K562 (cell line): ENCODE data around the gene ZSWIM2. TPM values are rescaled to one million over a fixed set of nuclear protein-coding genes. Genes with fewer than 3 reads are reported as not detected.

Source experiments
- ATAC-seq: fragments of 200-7000 bp; cut with Tn5 transposase; 3 replicates; pipeline ENCODE4 v1.9.1; 2020; ENCODE audit warnings: moderate library complexity
- BruUV-seq: library from RNA; stranded (reverse); fragments of 400-500 nt; replicated peaks from 2 replicates; lab custom pipeline; 2021; lab: Mats Ljungman, UMichigan
- CTCF ChIA-PET: fragments of 300-600 bp; formaldehyde crosslinking; extraction: SDS; loops from one replicate; lab custom pipeline; 2021; ENCODE audit warnings: low intra/inter-chr PET ratio; lab: Yijun Ruan, JAX
- POLR2A ChIA-PET: fragments of 300-600, 350-650 bp; sonication (Branson Sonifier 250); formaldehyde crosslinking; extraction: SDS; loops from one replicate; lab custom pipeline; 2021; ENCODE audit warnings: antibody characterized with exemption, inconsistent platforms; lab: Yijun Ruan, JAX
- DNase-seq, 4 experiments: peaks; one replicate each; pipeline versions ENCODE4 v3.0.0 to v3.0.0-alpha.2; 2011 to 2018; ENCODE audit warnings: low spot score in 3 of 4, mixed read lengths in 3 of 4; ENCODE audit errors: extremely low read depth in 1 of 4
- FAIRE-seq: peaks from 2 replicates; lab custom pipeline; 2011; peaks lifted over from hg19 to GRCh38; lab: Jason Lieb, UNC
- H2AFZ ChIP-seq: 2 replicates; pipeline ENCODE4 v1.6.0; 2011; ENCODE audit warnings: low read depth, low read length, control low read depth, inconsistent platforms
- H3K27ac ChIP-seq: fragments of 200-600 bp; 3 replicates; pipeline ENCODE4 v1.8.0; 2011; ENCODE audit warnings: low read depth, mild to moderate bottlenecking, control low read depth, inconsistent platforms, low read length, moderate library complexity, mixed read lengths; ENCODE audit errors: extremely low read depth
- H3K27me3 ChIP-seq, 2 experiments: fragments of 300-600 bp in 1 of 2; 2 replicates in 1 of 2; 3 replicates in 1 of 2; pipeline versions ENCODE4 v1.6.0 to v1.8.0; 2011; ENCODE audit warnings: inconsistent platforms in 2 of 2, low read length in 2 of 2, mild to moderate bottlenecking in 1 of 2, mixed read lengths in 1 of 2, moderate library complexity in 1 of 2; ENCODE audit not compliant: control insufficient read depth in 2 of 2, insufficient read depth in 2 of 2
- H3K36me3 ChIP-seq: fragments of 300-600 bp; 3 replicates; pipeline ENCODE4 v1.8.0; 2011; ENCODE audit warnings: mild to moderate bottlenecking, low read length, inconsistent platforms; ENCODE audit not compliant: control insufficient read depth, insufficient read depth
- H3K4me1 ChIP-seq, 2 experiments: fragments of 200-600 bp in 1 of 2; replicated peaks in 1 of 2; 2 replicates in 1 of 2; 3 replicates in 1 of 2; pipeline versions ENCODE4 v1.5.1 to v1.8.0; 2011; ENCODE audit warnings: inconsistent platforms in 2 of 2, low read length in 2 of 2, mild to moderate bottlenecking in 1 of 2, mixed read lengths in 1 of 2, moderate library complexity in 1 of 2; ENCODE audit not compliant: control insufficient read depth in 2 of 2, insufficient read depth in 2 of 2
- H3K4me2 ChIP-seq: 2 replicates; pipeline ENCODE4 v1.6.1; 2011; ENCODE audit warnings: low read length, control low read depth, inconsistent platforms, mixed read lengths; ENCODE audit not compliant: insufficient read depth
- H3K4me3 ChIP-seq: fragments of 200-600 bp; sonication (generic), shearing (Covaris generic); 2 replicates; pipeline ENCODE4 v1.5.1; 2016; ENCODE audit warnings: control low read depth, inconsistent platforms
- H3K79me2 ChIP-seq: fragments of 200-600 bp; 3 replicates; pipeline ENCODE4 v1.8.0; 2011; ENCODE audit warnings: low read length, inconsistent platforms; ENCODE audit not compliant: control insufficient read depth, insufficient read depth
- H3K9ac ChIP-seq, 2 experiments: 2 replicates each; pipeline versions ENCODE4 v1.6.0 to v1.6.1; 2011; ENCODE audit warnings: low read depth in 2 of 2, low read length in 2 of 2, control low read depth in 1 of 2, inconsistent platforms in 1 of 2, mild to moderate bottlenecking in 1 of 2, mixed read lengths in 1 of 2; ENCODE audit not compliant: insufficient read depth in 1 of 2
- H3K9me1 ChIP-seq: one replicate; pipeline ENCODE4 v1.6.0; 2011; ENCODE audit warnings: inconsistent platforms, mild to moderate bottlenecking, low read length, moderate library complexity; ENCODE audit not compliant: control insufficient read depth, insufficient read depth
- H3K9me3 ChIP-seq: replicated peaks from 2 replicates; pipeline ENCODE4 v1.5.1; 2011; ENCODE audit warnings: low read depth, low read length, inconsistent platforms; ENCODE audit not compliant: control insufficient read depth, insufficient read depth
- H4K20me1 ChIP-seq: replicated peaks from 2 replicates; pipeline ENCODE4 v1.6.1; 2011; ENCODE audit warnings: low read length, inconsistent platforms, mixed read lengths; ENCODE audit not compliant: control insufficient read depth, insufficient read depth
- ATF3 ChIP-seq, 2 experiments: fragments of 450-650 bp in 1 of 2; sonication (generic) in 1 of 2; formaldehyde crosslinking in 1 of 2; IDR thresholded peaks in 1 of 2; conservative IDR thresholded peaks in 1 of 2; 2 replicates each; pipeline versions ENCODE4 v1.6.1 to v1.8.1; 2016 to 2023; ENCODE audit warnings: mild to moderate bottlenecking in 2 of 2, moderate library complexity in 2 of 2, inconsistent platforms in 1 of 2, missing genetic modification reagents in 1 of 2
- BDP1 ChIP-seq: IDR thresholded peaks from 3 replicates; pipeline ENCODE4 v1.6.1; 2011; ENCODE audit not compliant: insufficient read length, insufficient read depth
- HES1 ChIP-seq: fragments of 450-650 bp; IDR thresholded peaks from 2 replicates; pipeline ENCODE4 v1.6.1; 2016; ENCODE audit warnings: low read depth, mild to moderate bottlenecking, moderate library complexity
- MECOM ChIP-seq: fragments of 250-450 bp; sonication (Bioruptor Pico); IDR thresholded peaks from 2 replicates; pipeline ENCODE4 v1.8.0; 2022; ENCODE audit warnings: inconsistent platforms
- NFYB ChIP-seq: IDR thresholded peaks from 2 replicates; pipeline ENCODE4 v1.6.1; 2011; ENCODE audit warnings: mild to moderate bottlenecking, moderate library complexity; ENCODE audit not compliant: insufficient read length; ENCODE audit errors: extremely low read depth
- ZBTB26 ChIP-seq: fragments of 450-650 bp; formaldehyde crosslinking; IDR thresholded peaks from 2 replicates; pipeline ENCODE4 v1.4.0; 2022; ENCODE audit warnings: missing genetic modification characterization
- ZNF318 ChIP-seq, 2 experiments: fragments of 450-650 bp; IDR thresholded peaks; 2 replicates each; pipeline ENCODE4 v1.6.1; 2016; ENCODE audit warnings: mild to moderate bottlenecking in 2 of 2, borderline replicate concordance in 1 of 2, low read depth in 1 of 2, moderate library complexity in 1 of 2
- ZNF507 ChIP-seq: conservative IDR thresholded peaks from 2 replicates; pipeline ENCODE4 v1.6.1; 2017; ENCODE audit warnings: missing genetic modification characterization, missing compliant biosample characterization
- WGBS: fragments of 100-300 bp; shearing (Covaris generic); methylation state at CpG from one replicate; pipeline ENCODE4 v1.1.6; 2016; ENCODE audit warnings: low coverage, mixed read lengths; ENCODE audit not compliant: insufficient coverage; ENCODE audit errors: missing lambda C conversion rate; 5-methylcytosine and 5-hydroxymethylcytosine counted together
- in situ Hi-C: fragments of 300-500 bp; cut with MboI; formaldehyde crosslinking; loops from 4 replicates; pipeline ENCODE4 v1.15.0; 2018; ENCODE audit warnings: inconsistent platforms, mixed read lengths
- intact Hi-C: fragments of 100-400 bp; cut with micrococcal nuclease; formaldehyde crosslinking; loops from 2 replicates; pipeline ENCODE4 v1.14.2; 2022
- polyA plus RNA-seq, 8 experiments: library from polyadenylated mRNA; depleted of rRNA in 4 of 8; stranded (reverse) in 5 of 8; unstranded in 3 of 8; fragments of >200 nt; fragmentation: Nextera tagmentation in 2 of 8; fragmentation: Illumina TruSeq in 1 of 8; extraction: Ambion mirVana in 2 of 8; extraction: Trizol in 1 of 8; gene quantifications; 2 replicates each; pipeline versions ENCODE4 v1.2.1 to v1.2.3, GENCODE V29; 2011 to 2014; ENCODE audit warnings: inconsistent platforms in 1 of 8, missing spikeins in 1 of 8
- total RNA-seq, 7 experiments: library from RNA; depleted of rRNA in 6 of 7; stranded (reverse); fragments of >200 nt in 6 of 7; fragmentation: Illumina TruSeq in 2 of 7; extraction: Trizol in 2 of 7; gene quantifications; 2 replicates each; pipeline versions ENCODE4 v1.2.1 to v1.2.3, GENCODE V29; 2011 to 2021; ENCODE audit warnings: low replicate concordance in 1 of 7

Gene ZSWIM2
- total and polyA plus RNA-seq, 9 of the 15 experiments (the other 6 are each of a cell fraction or from before 2014, with no cell fraction given), result not detected

GRCh38 chr2:186855216-186855615, 6.2 kb upstream of the ZSWIM2 start:
- intact Hi-C loops, result no loop called here
- ChIA-PET POLR2A (no interaction called here), CTCF (no interaction called here)
- Histone ChIP-seq H2AFZ (no peak overlapping the region), H3K4me3 (no peak overlapping the region), H3K79me2 (no peaks in the 10 kb centered on the region), H3K9me1 (no peaks in the 10 kb centered on the region), H3K27ac (no peak overlapping the region), H3K4me1 (no peaks in the 10 kb centered on the region), H3K9me3 (no peaks in the 10 kb centered on the region), H3K9ac (no peak overlapping the region), H3K36me3 (no peaks in the 10 kb centered on the region), H3K4me2 (no peak overlapping the region), H3K27me3 (no peaks in the 10 kb centered on the region), H4K20me1 (no peaks in the 10 kb centered on the region)
- ATAC-seq, result no peak
- WGBS, result 6% methylated on average over 5 of the region's 5 CpGs
- in situ Hi-C loops, result no loop called here
- DNase-seq, result no peak
- no TSS peak for BruUV-seq
- no peak for FAIRE-seq
- TF ChIP-seq HES1, result no peak
- no peak for TF ChIP-seq NFYB
- no peak for TF ChIP-seq ZBTB26 (CRISPR knock-in tag)
- TF ChIP-seq MECOM (CRISPR knock-in tag), result no peak
- TF ChIP-seq ATF3 (IDR thresholded peaks at IDR 0.05), result no peak
- TF ChIP-seq ATF3 (CRISPR knock-in tag; conservative IDR thresholded peaks at IDR 0.05), result no peak
- no peak for TF ChIP-seq ZNF318 (IDR thresholded peaks at IDR 0.05; ENCODE audit: borderline replicate concordance in 1 of 2, low read depth in 1 of 2)
- TF ChIP-seq ZNF507 (tag), result 0 out of 2 replicates have a peak, but pooled peaks have one; percentile 17
- no peak for TF ChIP-seq BDP1
